ENCODE results near the gene DHDH. TPM values are rescaled to one million over a fixed set of nuclear protein-coding genes. Genes with fewer than 3 reads are reported as not detected.

DHDH gene
- total RNA-seq, 1 experiment from 2014 or later = 3.3 TPM

DNA sequence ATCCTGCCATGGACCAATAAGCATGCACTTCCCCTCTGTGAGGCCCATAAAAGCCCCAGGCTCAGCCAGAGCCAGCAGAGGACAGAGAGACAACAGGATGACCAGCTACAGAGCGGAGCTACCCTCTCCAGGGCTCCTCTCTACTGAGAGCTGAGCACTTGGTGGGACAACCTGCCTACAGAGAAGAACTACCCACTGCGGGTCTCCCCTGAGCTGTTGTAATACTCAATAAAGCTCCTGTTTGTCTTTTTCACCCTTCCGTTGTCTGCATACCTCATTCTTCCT, 13.7 kb downstream of the DHDH start:
- intact Hi-C loops (cut with micrococcal nuclease; ENCODE audit: unreplicated experiment) = no loop called here
- no TSS peak for BruUV-seq (replicated peaks)
- Mint-ChIP-seq H3K36me3 (ENCODE audit: insufficient read depth, unreplicated experiment) (peaks cover 6% of the 10 kb centered on the region), H3K4me3 (ENCODE audit: unreplicated experiment) (no peak overlapping the region), H3K27me3 (ENCODE audit: insufficient read depth, unreplicated experiment) (no peaks in the 10 kb centered on the region), H3K27ac (ENCODE audit: unreplicated experiment) (no peak overlapping the region), H3K4me1 (ENCODE audit: low read depth, unreplicated experiment) (no peaks in the 10 kb centered on the region), H3K9me3 (ENCODE audit: unreplicated experiment) (peaks cover 10% of the 10 kb centered on the region)
- Histone ChIP-seq H3K27me3 (replicated peaks; ENCODE audit: control insufficient read depth, insufficient read depth, low read length) (no peaks in the 10 kb centered on the region), H3K4me1 (no peaks in the 10 kb centered on the region), H3K9me3 (peaks cover 20% of the 10 kb centered on the region), H3K36me3 (ENCODE audit: control insufficient read depth, insufficient read depth, low read length) (no peaks in the 10 kb centered on the region; the same call in 1 of the 2 replicates), H3K4me3 (ENCODE audit: low read depth, low read length) (no peak overlapping the region)
- POLR2A ChIA-PET = no interaction called here
- DNase-seq = no peak
- TF ChIP-seq CTCF (IDR thresholded peaks at IDR 0.05; ENCODE audit: insufficient read depth in 1 of 2, low read depth in 1 of 2, low read length in 1 of 2, severe bottlenecking in 1 of 2, unreplicated experiment in 1 of 2) = no peak
- CTCF ChIA-PET = no interaction called here

GRCh38 chr19:48950159-48950558, 16.7 kb downstream of the DHDH start:
- H3K27me3 Mint-ChIP-seq (ENCODE audit: insufficient read depth, unreplicated experiment) = no peaks in the 10 kb centered on the region
- peaks cover 10% of the 10 kb centered on the region for H3K9me3 Mint-ChIP-seq (ENCODE audit: unreplicated experiment)
- H3K27me3 ChIP-seq (replicated peaks; ENCODE audit: control insufficient read depth, insufficient read depth, low read length) = no peaks in the 10 kb centered on the region
- peaks cover under 1% of the 10 kb centered on the region; the same call in 1 of the 2 replicates for H3K4me1 ChIP-seq
- ChIA-PET CTCF (no interaction called here), POLR2A (interaction anchor here (1.5 kb wide), 1 partner anchor 78 kb away, joined by 4 read pairs; no protein-coding TSS in a partner anchor)
- BruUV-seq (replicated peaks) = no TSS peak
- TF ChIP-seq CTCF (IDR thresholded peaks at IDR 0.05; ENCODE audit: insufficient read depth in 1 of 2, low read depth in 1 of 2, low read length in 1 of 2, severe bottlenecking in 1 of 2, unreplicated experiment in 1 of 2) = no peak
- no peak overlapping the region for H3K4me3 Mint-ChIP-seq (ENCODE audit: unreplicated experiment)
- DNase-seq = no peak
- H3K27ac Mint-ChIP-seq (ENCODE audit: unreplicated experiment) = no peak overlapping the region
- no peaks in the 10 kb centered on the region for H3K4me1 Mint-ChIP-seq (ENCODE audit: low read depth, unreplicated experiment)
- H3K4me3 ChIP-seq (ENCODE audit: low read depth, low read length) = no peak overlapping the region
- intact Hi-C loops (cut with micrococcal nuclease; ENCODE audit: unreplicated experiment) = no loop called here
- H3K36me3 ChIP-seq (ENCODE audit: control insufficient read depth, insufficient read depth, low read length) = no peaks in the 10 kb centered on the region; the same call in 1 of the 2 replicates
- H3K36me3 Mint-ChIP-seq (ENCODE audit: insufficient read depth, unreplicated experiment) = peaks cover 19% of the 10 kb centered on the region
- H3K9me3 ChIP-seq = peaks cover 20% of the 10 kb centered on the region

DNA sequence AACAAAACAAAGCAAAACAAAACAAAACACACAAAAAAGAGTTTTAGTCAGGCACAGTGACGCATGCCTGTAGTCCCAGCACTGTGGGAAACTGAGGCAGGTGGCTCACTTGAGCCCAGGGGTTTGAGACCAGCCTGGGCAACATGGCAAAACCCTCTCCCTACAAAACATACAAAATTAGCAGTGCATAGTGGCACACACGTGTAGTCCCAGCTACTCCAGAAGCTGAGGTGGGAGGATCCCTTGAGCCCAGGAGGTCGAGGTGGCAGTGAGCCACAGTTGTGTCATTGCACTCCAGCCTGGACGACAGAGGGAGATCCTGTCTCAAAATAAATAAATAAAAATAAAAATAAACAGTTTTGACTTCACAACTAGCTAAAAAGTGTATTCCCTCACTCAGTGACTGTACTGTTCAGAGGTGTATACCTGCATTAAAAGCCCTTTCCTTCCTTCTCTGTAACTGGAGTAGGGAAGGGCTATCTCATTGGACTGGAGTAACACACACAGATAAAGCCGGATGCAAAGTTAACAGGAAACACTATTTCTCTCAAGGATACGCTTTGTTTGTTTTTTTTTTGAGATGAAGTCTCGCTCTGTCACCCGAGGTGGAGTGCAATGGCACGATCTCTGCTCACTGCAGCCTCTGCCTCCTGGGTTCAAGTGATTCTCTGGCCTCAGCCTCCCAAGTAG, 17.5 kb downstream of the DHDH start:
- Histone ChIP-seq H3K27me3 (replicated peaks; ENCODE audit: control insufficient read depth, insufficient read depth, low read length) (no peaks in the 10 kb centered on the region), H3K4me1 (peaks cover 8% of the 10 kb centered on the region), H3K4me3 (ENCODE audit: low read depth, low read length) (no peak overlapping the region), H3K36me3 (ENCODE audit: control insufficient read depth, insufficient read depth, low read length) (no peaks in the 10 kb centered on the region; the same call in 1 of the 2 replicates), H3K9me3 (peaks cover 20% of the 10 kb centered on the region)
- no peak for DNase-seq
- no TSS peak for BruUV-seq (replicated peaks)
- TF ChIP-seq CTCF (IDR thresholded peaks at IDR 0.05; ENCODE audit: insufficient read depth in 1 of 2, low read depth in 1 of 2, low read length in 1 of 2, severe bottlenecking in 1 of 2, unreplicated experiment in 1 of 2) = no peak
- ChIA-PET POLR2A (interaction anchor here (1.0 to 1.5 kb wide), 2 partner anchors 11 to 79 kb away, joined by 3 to 4 read pairs; no protein-coding TSS in a partner anchor), CTCF (interaction anchor here (0.5 kb wide), 1 partner anchor 15 kb away, joined by 4 read pairs; no protein-coding TSS in a partner anchor)
- Mint-ChIP-seq H3K36me3 (ENCODE audit: insufficient read depth, unreplicated experiment) (peaks cover 19% of the 10 kb centered on the region), H3K27me3 (ENCODE audit: insufficient read depth, unreplicated experiment) (no peaks in the 10 kb centered on the region), H3K27ac (ENCODE audit: unreplicated experiment) (no peak overlapping the region), H3K4me3 (ENCODE audit: unreplicated experiment) (no peak overlapping the region), H3K4me1 (ENCODE audit: low read depth, unreplicated experiment) (no peaks in the 10 kb centered on the region), H3K9me3 (ENCODE audit: unreplicated experiment) (peaks cover 10% of the 10 kb centered on the region)
- intact Hi-C loops (cut with micrococcal nuclease; ENCODE audit: unreplicated experiment) = no loop called here
